ENCODE results near the gene RASL11B.

Gene RASL11B

DNA sequence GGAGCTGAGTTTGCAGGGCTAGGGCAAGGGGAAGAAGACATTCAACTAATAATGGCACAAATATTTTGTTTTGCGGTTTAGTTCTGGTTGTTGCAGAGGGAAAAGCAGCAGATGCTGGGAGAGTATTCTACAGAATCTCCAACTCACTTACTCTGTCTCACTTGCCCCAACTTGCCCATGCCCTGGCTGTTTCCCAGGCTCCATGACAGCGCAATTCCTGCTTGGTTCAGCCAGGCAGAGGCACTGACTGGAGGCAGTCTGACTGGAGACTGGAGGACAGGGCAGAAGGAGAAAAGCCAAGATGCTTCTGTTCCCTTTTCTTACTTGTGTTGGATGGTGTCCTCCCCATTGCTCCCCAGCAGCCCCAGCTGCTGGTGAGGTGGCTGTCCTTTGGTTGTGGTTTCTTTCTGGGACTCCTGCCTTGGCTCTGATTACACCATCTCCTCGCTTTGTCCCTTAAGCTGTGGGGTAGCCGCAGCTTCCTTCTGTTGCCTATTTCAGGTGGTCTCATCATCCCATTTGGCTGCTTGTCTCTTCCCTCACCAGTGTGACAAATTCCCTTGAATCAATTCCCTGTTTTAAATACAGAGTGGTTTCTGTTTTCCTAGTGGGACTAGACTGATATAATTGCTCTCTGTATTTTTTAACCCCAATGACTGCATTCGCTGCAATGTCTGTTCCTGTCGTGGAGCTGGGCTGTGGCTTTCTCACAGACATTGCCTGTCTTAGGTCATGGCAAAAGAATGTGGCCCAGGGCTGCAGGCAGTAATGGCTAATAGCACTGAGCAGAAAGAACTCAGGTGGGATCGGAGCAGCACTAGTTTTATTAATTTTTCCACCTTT lies 24.2 kb upstream of the RASL11B start:
- no peak for DNase-seq (ENCODE audit: low spot score)
- TF ChIP-seq, protein P1, sequence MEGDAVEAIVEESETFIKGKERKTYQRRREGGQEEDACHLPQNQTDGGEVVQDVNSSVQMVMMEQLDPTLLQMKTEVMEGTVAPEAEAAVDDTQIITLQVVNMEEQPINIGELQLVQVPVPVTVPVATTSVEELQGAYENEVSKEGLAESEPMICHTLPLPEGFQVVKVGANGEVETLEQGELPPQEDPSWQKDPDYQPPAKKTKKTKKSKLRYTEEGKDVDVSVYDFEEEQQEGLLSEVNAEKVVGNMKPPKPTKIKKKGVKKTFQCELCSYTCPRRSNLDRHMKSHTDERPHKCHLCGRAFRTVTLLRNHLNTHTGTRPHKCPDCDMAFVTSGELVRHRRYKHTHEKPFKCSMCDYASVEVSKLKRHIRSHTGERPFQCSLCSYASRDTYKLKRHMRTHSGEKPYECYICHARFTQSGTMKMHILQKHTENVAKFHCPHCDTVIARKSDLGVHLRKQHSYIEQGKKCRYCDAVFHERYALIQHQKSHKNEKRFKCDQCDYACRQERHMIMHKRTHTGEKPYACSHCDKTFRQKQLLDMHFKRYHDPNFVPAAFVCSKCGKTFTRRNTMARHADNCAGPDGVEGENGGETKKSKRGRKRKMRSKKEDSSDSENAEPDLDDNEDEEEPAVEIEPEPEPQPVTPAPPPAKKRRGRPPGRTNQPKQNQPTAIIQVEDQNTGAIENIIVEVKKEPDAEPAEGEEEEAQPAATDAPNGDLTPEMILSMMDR (IDR thresholded peaks at IDR 0.05; ENCODE audit: borderline replicate concordance, control extremely low read depth, extremely low read depth, insufficient read depth, missing control alignments) = no peak
- in situ Hi-C loops (cut with MboI; ENCODE audit: low sequenced_read_pairs, unreplicated experiment) = no loop called here

DNA sequence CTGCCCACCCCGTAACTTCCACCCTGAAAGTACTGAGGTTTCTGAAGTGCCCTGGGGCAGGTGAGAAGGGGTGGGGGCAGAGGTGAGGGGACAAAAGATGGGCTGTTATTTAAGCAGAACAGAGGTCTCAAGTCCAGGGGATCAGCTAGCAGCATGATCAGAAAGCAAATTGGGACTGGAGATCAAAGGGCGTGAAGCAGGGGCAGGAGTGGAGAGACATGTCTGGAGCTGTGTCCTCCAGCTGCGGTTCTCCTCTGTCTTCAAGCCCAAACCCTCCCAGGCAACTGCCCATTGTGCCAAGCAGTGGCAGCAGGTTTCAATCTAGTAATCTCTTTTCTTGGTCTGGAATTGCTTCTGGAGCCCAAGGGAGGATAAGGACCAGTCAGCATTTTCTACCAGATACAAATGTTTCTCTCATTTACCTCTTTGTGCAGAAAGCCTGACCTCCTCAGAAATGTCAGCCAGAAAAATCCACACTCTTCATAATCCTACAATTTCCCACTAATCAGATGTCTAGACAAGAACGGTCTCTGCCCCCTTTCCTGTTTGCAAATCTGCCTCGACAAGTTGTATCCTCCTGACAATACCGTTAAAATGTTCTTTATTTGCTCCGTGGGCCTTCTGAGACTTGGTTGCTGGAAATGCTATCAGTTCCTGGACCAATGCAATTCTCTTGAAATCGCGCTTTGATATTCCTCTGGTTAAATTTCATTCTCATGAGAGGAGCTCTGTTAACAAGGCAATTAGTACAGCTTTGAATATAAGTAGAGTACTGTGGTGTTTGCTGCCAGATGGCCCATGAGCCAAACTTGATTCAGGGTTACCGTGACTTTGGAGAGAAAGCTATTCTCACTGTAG lies 23.2 kb upstream of the RASL11B start:
- no peak for DNase-seq (ENCODE audit: low spot score)
- TF ChIP-seq, protein P1 (IDR thresholded peaks at IDR 0.05; ENCODE audit: borderline replicate concordance, control extremely low read depth, extremely low read depth, insufficient read depth, missing control alignments) = no peak
- in situ Hi-C loops (cut with MboI; ENCODE audit: low sequenced_read_pairs, unreplicated experiment) = no loop called here

DNA sequence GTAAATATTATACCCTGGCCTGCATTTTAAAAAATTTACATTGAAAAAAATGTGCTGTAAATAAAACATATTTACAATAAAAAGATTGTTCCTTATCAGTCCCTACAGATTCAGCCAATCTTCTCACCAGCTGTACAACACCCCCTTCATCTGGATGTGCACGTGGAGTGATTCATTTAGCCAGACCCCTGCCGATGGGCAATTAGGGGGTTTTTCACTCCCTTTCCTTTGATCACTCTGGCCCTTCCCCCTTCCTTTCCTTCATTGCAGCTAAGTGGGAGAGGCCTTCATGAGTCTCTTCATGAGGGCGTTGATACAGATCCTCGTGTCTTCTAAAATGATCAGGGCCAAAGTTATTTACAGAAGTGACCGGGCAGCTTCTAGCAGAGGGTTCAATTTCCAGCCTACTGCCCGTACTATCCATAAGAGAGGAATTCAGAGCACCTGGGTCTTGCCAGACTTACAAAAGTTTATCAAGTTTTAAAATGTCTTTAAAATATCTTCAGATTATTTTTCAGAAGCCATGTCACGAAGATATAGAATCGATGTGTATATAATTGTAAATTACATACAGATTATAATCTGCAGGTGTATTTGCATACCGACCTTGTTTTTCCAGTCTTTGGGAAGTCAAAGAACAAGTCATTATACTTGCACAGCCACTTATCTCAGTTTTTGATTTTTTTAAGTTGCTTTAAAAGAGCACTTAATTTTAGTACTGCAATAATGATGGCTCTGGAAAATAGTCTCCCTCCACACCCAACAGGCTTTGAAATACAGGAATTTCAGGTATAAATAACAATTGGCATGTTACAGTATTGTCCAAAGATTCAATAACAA lies 21.4 kb upstream of the RASL11B start:
- in situ Hi-C loops (cut with MboI; ENCODE audit: low sequenced_read_pairs, unreplicated experiment) = no loop called here
- no peak for DNase-seq (ENCODE audit: low spot score)
- TF ChIP-seq, protein P1 (IDR thresholded peaks at IDR 0.05; ENCODE audit: borderline replicate concordance, control extremely low read depth, extremely low read depth, insufficient read depth, missing control alignments) = no peak

DNA sequence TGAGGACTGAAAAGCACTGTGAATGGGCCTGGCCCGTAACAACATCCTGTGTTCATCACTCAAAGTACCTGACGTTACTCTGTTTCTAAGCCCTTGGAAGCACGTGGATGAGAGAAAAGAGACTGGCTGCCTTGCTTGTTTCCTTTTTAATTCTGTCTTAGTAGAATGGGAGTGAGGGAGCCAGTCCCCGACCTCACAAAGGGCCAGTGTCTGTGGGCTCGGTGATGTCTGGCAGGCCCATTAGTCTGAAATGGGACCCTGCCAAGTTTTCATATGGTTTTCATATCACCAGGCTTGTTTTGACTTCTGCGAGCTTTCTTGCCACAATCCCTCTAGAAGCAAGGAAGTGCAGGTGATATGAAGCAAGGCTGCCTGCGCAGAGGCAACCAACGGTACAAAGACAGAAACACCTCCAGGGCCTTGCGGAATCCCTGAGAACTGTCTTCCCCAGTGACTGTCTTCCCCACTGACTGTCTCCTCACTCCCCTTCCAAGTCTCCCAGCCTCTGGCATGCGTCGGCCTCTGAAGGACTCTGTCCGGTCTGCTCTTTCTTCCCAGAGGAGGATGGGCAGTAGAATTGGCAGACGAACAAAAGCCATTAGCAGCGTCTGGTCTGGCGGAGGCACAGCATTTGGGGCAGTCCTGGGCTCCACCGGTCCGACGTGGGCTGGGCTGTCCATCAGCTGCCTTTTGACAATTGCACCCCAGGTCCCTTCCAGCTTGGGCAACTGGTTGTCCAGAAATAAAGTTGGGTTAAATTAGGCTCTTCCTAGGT lies 20.2 kb upstream of the RASL11B start:
- no peak for DNase-seq (ENCODE audit: low spot score)
- TF ChIP-seq, protein P1 (IDR thresholded peaks at IDR 0.05; ENCODE audit: borderline replicate concordance, control extremely low read depth, extremely low read depth, insufficient read depth, missing control alignments) = no peak
- in situ Hi-C loops (cut with MboI; ENCODE audit: low sequenced_read_pairs, unreplicated experiment) = no loop called here

DNA sequence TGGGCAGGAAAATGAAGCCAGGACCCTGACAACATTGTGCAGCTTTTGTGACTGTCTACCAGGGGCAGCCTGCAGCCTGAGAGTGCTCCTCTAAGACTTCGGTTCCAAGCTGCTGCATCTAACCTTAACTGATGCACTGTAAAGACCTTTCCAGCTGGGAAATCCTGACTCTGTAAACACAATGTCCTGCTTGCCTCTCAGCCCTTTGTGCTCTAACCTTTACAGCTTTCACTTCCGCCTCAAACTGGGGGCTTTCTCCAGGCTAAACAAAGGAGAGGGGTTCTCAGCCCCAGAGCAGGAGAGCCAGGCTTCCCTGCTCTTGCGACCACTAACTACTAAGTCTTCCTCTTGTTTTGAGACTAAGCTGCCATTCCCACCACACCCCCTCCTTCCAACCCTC lies 19.3 kb upstream of the RASL11B start:
- in situ Hi-C loops (cut with MboI; ENCODE audit: low sequenced_read_pairs, unreplicated experiment) = no loop called here
- TF ChIP-seq, protein P1 (IDR thresholded peaks at IDR 0.05; ENCODE audit: borderline replicate concordance, control extremely low read depth, extremely low read depth, insufficient read depth, missing control alignments) = no peak
- no peak for DNase-seq (ENCODE audit: low spot score)

All from GM13976 (cell line).